ENCODE measurements around the gene HSPA4.
"Not testable (repeated sequence)": the region's sequence is repeated elsewhere in the genome, so short reads cannot be mapped to it uniquely, and the experiment has no call there.

HSPA4 gene

GRCh38 chr5:133051542-133052316 lies at the start of gene HSPA4:
Gene HSPA4 (plus strand): TSS chr5:133052013. CDS start chr5:133052251, 238 bp downstream.
- DNase-seq = peak; percentile 99

GRCh38 chr5:133006653-133007052 lies 45.2 kb upstream of the HSPA4 start:
- DNase-seq = no peak

- DNase-seq = not testable (repeated sequence)
Observed at GRCh38 chr5:133008455-133008854, 43.4 kb upstream of the HSPA4 start.

- DNase-seq = no peak
Observed at GRCh38 chr5:133015466-133015865, 36.3 kb upstream of the HSPA4 start.

GRCh38 chr5:133017964-133018363 lies 33.8 kb upstream of the HSPA4 start:
- no peak for DNase-seq

GRCh38 chr5:133019471-133019870 lies 32.3 kb upstream of the HSPA4 start:
- not testable (repeated sequence) for DNase-seq

- peak; percentile 97 for DNase-seq
Observed at GRCh38 chr5:133025804-133026663, 25.8 kb upstream of the HSPA4 start, which contains the start of gene ZCCHC10. Gene ZCCHC10 (minus strand): TSS chr5:133026549. CDS start chr5:133026537, 12 bp downstream.

- no peak for DNase-seq
Observed at GRCh38 chr5:133026664-133027153, 25.1 kb upstream of the HSPA4 start.

- no peak for DNase-seq
Observed at GRCh38 chr5:133029416-133029815, 22.4 kb upstream of the HSPA4 start.

- DNase-seq = no peak
Observed at GRCh38 chr5:133030343-133031005, 21.3 kb upstream of the HSPA4 start.

GRCh38 chr5:133032852-133033742 lies 18.7 kb upstream of the HSPA4 start:
- DNase-seq = no peak

- DNase-seq = no peak
Observed at GRCh38 chr5:133034064-133034463, 17.7 kb upstream of the HSPA4 start.

GRCh38 chr5:133035224-133035623 lies 16.6 kb upstream of the HSPA4 start:
- no peak for DNase-seq

GRCh38 chr5:133036677-133037076 lies 15.1 kb upstream of the HSPA4 start:
- not testable (repeated sequence) for DNase-seq

- no peak for DNase-seq
Observed at GRCh38 chr5:133041157-133041784, 10.5 kb upstream of the HSPA4 start.

GRCh38 chr5:133041910-133042309 lies 9.9 kb upstream of the HSPA4 start:
- DNase-seq = no peak

- not testable (repeated sequence) for DNase-seq
Observed at GRCh38 chr5:133046560-133046959, 5.3 kb upstream of the HSPA4 start.

GRCh38 chr5:133047404-133047803 lies 4.4 kb upstream of the HSPA4 start:
- no peak for DNase-seq

- DNase-seq = no peak
Observed at GRCh38 chr5:133048993-133049725, 2.7 kb upstream of the HSPA4 start.

GRCh38 chr5:133049726-133050048 lies 2.1 kb upstream of the HSPA4 start:
- DNase-seq = no peak

- DNase-seq = no peak
Observed at GRCh38 chr5:133050521-133050920, 1.3 kb upstream of the HSPA4 start.

Data from femur (tissue), 1 donor.